ENCODE results near the gene SPEM3. TPM values are rescaled to one million over a fixed set of nuclear protein-coding genes. Genes with fewer than 3 reads are reported as not detected.

The SPEM3 gene
- total and polyA plus RNA-seq, 2 experiments from 2014 or later = not detected

DNA sequence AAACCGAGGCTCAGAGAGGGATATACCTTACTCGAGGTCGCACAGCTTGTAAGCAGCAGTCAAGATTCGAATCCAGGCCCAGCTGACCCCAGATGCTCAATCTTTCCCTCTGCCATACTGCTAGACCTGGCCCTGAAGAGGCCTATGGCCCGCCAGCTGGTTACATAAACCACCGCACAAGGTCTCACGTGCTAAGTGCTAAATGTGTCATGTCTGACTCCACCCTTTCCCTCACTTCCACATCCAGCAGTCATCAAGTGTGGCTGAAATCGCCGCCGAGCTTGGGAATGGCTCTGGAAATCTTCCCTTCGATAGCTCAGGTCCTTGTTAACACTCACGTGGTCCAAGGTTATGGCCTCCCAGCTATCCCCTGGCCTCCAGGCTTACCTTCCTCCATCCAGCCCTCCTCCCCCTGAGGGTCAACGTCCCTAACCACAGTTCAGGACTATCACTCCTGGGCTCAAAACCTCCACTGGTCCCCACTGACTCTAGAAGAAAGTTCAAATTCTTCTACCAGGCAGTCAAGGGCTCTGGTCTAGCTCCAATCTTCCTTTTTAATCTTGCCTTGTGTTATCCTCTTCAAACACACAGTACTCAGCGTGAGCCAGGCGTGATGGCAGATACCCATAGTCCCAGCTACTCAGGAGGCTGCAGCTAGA is 47.2 kb downstream of the SPEM3 start:
- peak; percentile 61 for DNase-seq (ENCODE audit: low spot score)
- no peaks in the 10 kb centered on the region for H3K9me2 ChIP-seq (replicated peaks; ENCODE audit: insufficient read depth)
- peaks cover 36% of the 10 kb centered on the region for H3K4me1 ChIP-seq (ENCODE audit: insufficient read depth)
- H3K4me2 ChIP-seq = peak overlapping the region; percentile 94
- no peaks in the 10 kb centered on the region for H3K36me3 ChIP-seq (replicated peaks; ENCODE audit: insufficient read depth, low read depth)
- H3K9me3 ChIP-seq (ENCODE audit: low read depth) = no peaks in the 10 kb centered on the region
- H3K79me2 ChIP-seq = peaks cover 89% of the 10 kb centered on the region
- H4K20me1 ChIP-seq (ENCODE audit: insufficient read depth, poor library complexity, severe bottlenecking) = peaks cover 41% of the 10 kb centered on the region
- 81% methylated on average over 15 of the region's 15 CpGs for WGBS (ENCODE audit: low lambda C conversion rate, missing lambda C conversion rate)
- no peaks in the 10 kb centered on the region for H3K27me3 ChIP-seq
- TF ChIP-seq EZH2 (IDR thresholded peaks at IDR 0.05; ENCODE audit: borderline replicate concordance) (no peak), EZH2phosphoT487 (IDR thresholded peaks at IDR 0.05; ENCODE audit: low read depth, severe bottlenecking, unreplicated experiment) (no peak), CTCF (IDR thresholded peaks at IDR 0.05; ENCODE audit: poor library complexity) (no peak)
- peak overlapping the region; percentile 100 for H3K27ac ChIP-seq
- no peak overlapping the region for H3K4me3 ChIP-seq
- no peak overlapping the region for H2AFZ ChIP-seq

- peak; percentile 47 for DNase-seq (ENCODE audit: low spot score)
- Histone ChIP-seq H3K4me1 (ENCODE audit: insufficient read depth) (peaks cover 40% of the 10 kb centered on the region), H3K9me3 (ENCODE audit: low read depth) (no peaks in the 10 kb centered on the region), H3K36me3 (replicated peaks; ENCODE audit: insufficient read depth, low read depth) (no peaks in the 10 kb centered on the region), H4K20me1 (ENCODE audit: insufficient read depth, poor library complexity, severe bottlenecking) (peaks cover 35% of the 10 kb centered on the region), H3K4me3 (no peak overlapping the region), H3K79me2 (peaks cover 89% of the 10 kb centered on the region), H3K27ac (peak overlapping the region; percentile 100), H3K4me2 (peak overlapping the region; percentile 94), H3K27me3 (no peaks in the 10 kb centered on the region), H2AFZ (no peak overlapping the region), H3K9me2 (replicated peaks; ENCODE audit: insufficient read depth) (no peaks in the 10 kb centered on the region)
- 42% methylated on average over 3 of the region's 3 CpGs for WGBS (ENCODE audit: low lambda C conversion rate, missing lambda C conversion rate)
- TF ChIP-seq CTCF (IDR thresholded peaks at IDR 0.05; ENCODE audit: poor library complexity) (no peak), EZH2phosphoT487 (IDR thresholded peaks at IDR 0.05; ENCODE audit: low read depth, severe bottlenecking, unreplicated experiment) (no peak), EZH2 (IDR thresholded peaks at IDR 0.05; ENCODE audit: borderline replicate concordance) (no peak)
Measured at GRCh38 chr17:7476494-7476893, 47.8 kb downstream of the SPEM3 start.

- no peak overlapping the region for H2AFZ ChIP-seq
- peaks cover 89% of the 10 kb centered on the region for H3K79me2 ChIP-seq
- TF ChIP-seq EZH2phosphoT487 (IDR thresholded peaks at IDR 0.05; ENCODE audit: low read depth, severe bottlenecking, unreplicated experiment) (no peak), EZH2 (IDR thresholded peaks at IDR 0.05; ENCODE audit: borderline replicate concordance) (no peak), CTCF (IDR thresholded peaks at IDR 0.05; ENCODE audit: poor library complexity) (no peak)
- peak overlapping the region; percentile 94 for H3K4me2 ChIP-seq
- WGBS (ENCODE audit: low lambda C conversion rate, missing lambda C conversion rate) = 88% methylated on average over 5 of the region's 5 CpGs
- no peaks in the 10 kb centered on the region for H3K27me3 ChIP-seq
- no peak overlapping the region for H3K4me3 ChIP-seq
- peak overlapping the region; percentile 100 for H3K27ac ChIP-seq
- H3K36me3 ChIP-seq (replicated peaks; ENCODE audit: insufficient read depth, low read depth) = no peaks in the 10 kb centered on the region
- DNase-seq (ENCODE audit: low spot score) = no peak
- no peaks in the 10 kb centered on the region for H3K9me3 ChIP-seq (ENCODE audit: low read depth)
- H3K4me1 ChIP-seq (ENCODE audit: insufficient read depth) = peaks cover 45% of the 10 kb centered on the region
- no peaks in the 10 kb centered on the region for H3K9me2 ChIP-seq (replicated peaks; ENCODE audit: insufficient read depth)
- peaks cover 34% of the 10 kb centered on the region for H4K20me1 ChIP-seq (ENCODE audit: insufficient read depth, poor library complexity, severe bottlenecking)
Measured at GRCh38 chr17:7476951-7477350, 48.3 kb downstream of the SPEM3 start.
